ENCODE data around the gene HLA-DRA. TPM values are rescaled to one million over a fixed set of nuclear protein-coding genes. Genes with fewer than 3 reads are reported as not detected.

Gene HLA-DRA
- polyA plus RNA-seq, 1 of the 3 experiments (the other 2 are of a cell fraction): 0.10 TPM

- CTCF ChIA-PET: interaction anchor here (1.3 kb wide), 1 partner anchor 21 kb away, joined by 3 read pairs; no protein-coding TSS in a partner anchor
- no peak overlapping the region for H2AFZ ChIP-seq (ENCODE audit: low read depth)
- H3K4me2 ChIP-seq: no peak overlapping the region
Measured at GRCh38 chr6:32393665-32394420, 45.8 kb upstream of the HLA-DRA start.

More at GRCh38 chr6:32393665-32394420, 45.8 kb upstream of the HLA-DRA start:
- H3K79me2 ChIP-seq (ENCODE audit: insufficient read depth): no peaks in the 10 kb centered on the region
- no peak overlapping the region for H3K27ac ChIP-seq (ENCODE audit: low read depth in 2 of 2, low read length in 1 of 2)
- TF ChIP-seq USF2 (IDR thresholded peaks at IDR 0.05; ENCODE audit: borderline replicate concordance, low read depth, low read length) (no peak), YY1 (IDR thresholded peaks at IDR 0.05; ENCODE audit: low read depth) (no peak), RAD21 (IDR thresholded peaks at IDR 0.05; ENCODE audit: low read length) (no peak), SMC3 (IDR thresholded peaks at IDR 0.05; ENCODE audit: low read depth, low read length) (no peak), TAF1 (IDR thresholded peaks at IDR 0.05; ENCODE audit: borderline replicate concordance, low read depth, low read length) (no peak), USF1 (IDR thresholded peaks at IDR 0.05; ENCODE audit: borderline replicate concordance, low read depth) (no peak), IRF3 (IDR thresholded peaks at IDR 0.05; ENCODE audit: low read depth, low read length) (no peak), ZBTB33 (IDR thresholded peaks at IDR 0.05; ENCODE audit: borderline replicate concordance, low read depth) (no peak)
- POLR2A ChIA-PET: no interaction called here
- no peaks in the 10 kb centered on the region for H3K36me3 ChIP-seq (replicated peaks in 1 of 2; ENCODE audit: control insufficient read depth in 1 of 2, insufficient read depth in 2 of 2, low read length in 1 of 2)
- no peaks in the 10 kb centered on the region for H3K4me1 ChIP-seq (ENCODE audit: control insufficient read depth in 1 of 2, insufficient read depth in 2 of 2, low read depth in 1 of 2, low read length in 1 of 2)
- H3K27me3 ChIP-seq (ENCODE audit: insufficient read depth): peaks cover 24% of the 10 kb centered on the region; the same call in 1 of the 2 replicates
- no peaks in the 10 kb centered on the region for H3K9me3 ChIP-seq
- no peaks in the 10 kb centered on the region for H3K9me2 ChIP-seq
- H3K4me3 ChIP-seq (ENCODE audit: low read depth in 2 of 2, low read length in 1 of 2): no peak overlapping the region
- H3K9ac ChIP-seq: no peak overlapping the region
- WGBS (ENCODE audit: low lambda C conversion rate): 6% methylated on average over 7 of the region's 7 CpGs
- no peaks in the 10 kb centered on the region for H4K20me1 ChIP-seq (ENCODE audit: insufficient read depth)
- H3F3A ChIP-seq (replicated peaks; ENCODE audit: insufficient read depth): no peaks in the 10 kb centered on the region
- no peak for DNase-seq

Measured in SK-N-SH (cell line).